Psoas muscle (tissue), 8 donors: ENCODE data around the gene MAN1A1. TPM values are rescaled to one million over a fixed set of nuclear protein-coding genes. Genes with fewer than 3 reads are reported as not detected.

Experiments
- ATAC-seq, 4 donors: fragments of 200-7000 bp; cut with Tn5 transposase; one replicate each; pipeline ENCODE4 v1.9.1; 2020; ENCODE audit warnings: moderate library complexity in 3 of 4, mild to moderate bottlenecking in 2 of 4
- DNase-seq, 2 donors: peaks; one replicate each; pipeline ENCODE4 v3.0.0-alpha.2; 2020
- H3K27ac ChIP-seq: fragments of 200-600 bp; one replicate; pipeline ENCODE4 v1.8.0; 2022
- H3K27me3 ChIP-seq, 3 donors: fragments of 200-600 bp in 1 of 3; one replicate each; pipeline versions ENCODE4 v1.6.1 to v1.8.0; 2013 to 2022; ENCODE audit warnings: low read length in 2 of 3, mild to moderate bottlenecking in 2 of 3, moderate library complexity in 1 of 3; ENCODE audit not compliant: insufficient read depth in 3 of 3
- H3K36me3 ChIP-seq, 2 donors: fragments of 200-600 bp in 1 of 2; one replicate each; pipeline versions ENCODE4 v1.6.1 to v1.8.0; 2013 to 2022; ENCODE audit warnings: low read depth in 1 of 2, mild to moderate bottlenecking in 1 of 2, moderate library complexity in 1 of 2; ENCODE audit not compliant: insufficient read depth in 1 of 2
- H3K4me1 ChIP-seq: fragments of 200-600 bp; one replicate; pipeline ENCODE4 v1.8.0; 2022
- H3K4me3 ChIP-seq: fragments of 200-600 bp; one replicate; pipeline ENCODE4 v1.8.0; 2022; ENCODE audit warnings: mild to moderate bottlenecking
- H3K9me3 ChIP-seq: fragments of 200-600 bp; one replicate; pipeline ENCODE4 v1.8.0; 2022
- WGBS, 3 donors: extraction: QIAGEN DNeasy Blood & Tissue Kit; methylation state at CpG; one replicate each; pipeline versions ENCODE4 v1.1.6 to v1.1.7; 2013; 5-methylcytosine and 5-hydroxymethylcytosine counted together
- intact Hi-C, 2 donors: fragments of 100-400 bp; cut with DNase I; formaldehyde crosslinking; loops; one replicate each; pipeline versions ENCODE4 v1.11.0 to v1.14.2; 2022
- polyA plus RNA-seq, 3 donors: library from polyadenylated mRNA; stranded (reverse); fragments of 200-250 nt; gene quantifications; one replicate each; pipeline ENCODE4 v1.2.3, GENCODE V29; 2013
- total RNA-seq, 4 donors: library from RNA; stranded (reverse); fragmentation: NEBNext Ultra II Directional in 2 of 4; extraction: Animal tissue kit (Norgen Biotek cat#: 25700) in 2 of 4; gene quantifications; one replicate each; pipeline versions ENCODE4 v1.2.1 to v1.2.4, GENCODE V29; 2021 to 2023
- TF ChIP-seq, protein P1 (sequence below): fragments of 200-600 bp; IDR thresholded peaks from one replicate; pipeline ENCODE4 v1.8.0; 2022; ENCODE audit warnings: antibody characterized with exemption
- donor health status: healthy with polysubstance abuse.
- donor health status: DM: no; HTN: no; CAD: no; lungs with moderate emphysema.
- donor health status: Bipolar disorder and iron deficiency.
- donor health status: healthy.
- donor health status: DM: yes; HTN: yes; CAD: no.
- donor health status: DM: no; HTN: no; CAD: no.
- donor health status: DM: no; HTN: no; CAD: no.
- donor health status: DM: yes; HTN: yes; CAD: no.

The MAN1A1 gene
- total and polyA plus RNA-seq, 7 donors: 3.7 to 14.6 (median 6.2) TPM

DNA sequence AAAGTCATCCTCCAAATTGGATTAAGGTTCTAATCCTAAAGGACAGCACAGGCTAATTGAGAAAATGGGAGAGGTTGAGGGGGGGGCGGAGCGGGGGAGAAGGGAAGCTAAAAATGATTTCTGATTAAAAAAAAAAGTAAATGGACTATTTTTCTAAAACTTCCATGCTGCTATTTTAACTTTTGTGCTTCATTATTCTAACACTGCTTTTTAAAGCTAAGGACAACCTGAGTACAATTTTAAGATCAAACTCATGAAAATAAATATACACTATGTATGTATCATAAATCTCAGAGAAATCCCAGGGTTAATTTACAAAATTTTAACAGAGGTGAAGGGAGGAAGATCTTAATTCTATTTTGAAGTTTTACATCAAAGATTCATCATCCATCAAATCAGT lies 4.4 kb downstream of the MAN1A1 start:
- no peaks in the 10 kb centered on the region for H3K9me3 ChIP-seq
- WGBS, 3 donors: 44 to 100% (median 98%) methylated on average over 1 to 2 of the region's 2 CpGs
- H3K4me1 ChIP-seq: no peaks in the 10 kb centered on the region
- H3K4me3 ChIP-seq: peak overlapping the region; percentile 16
- no peak for ATAC-seq
- no peaks in the 10 kb centered on the region for H3K36me3 ChIP-seq
- H3K27ac ChIP-seq: no peak overlapping the region
- intact Hi-C loops: no loop called here
- TF ChIP-seq, protein P1, sequence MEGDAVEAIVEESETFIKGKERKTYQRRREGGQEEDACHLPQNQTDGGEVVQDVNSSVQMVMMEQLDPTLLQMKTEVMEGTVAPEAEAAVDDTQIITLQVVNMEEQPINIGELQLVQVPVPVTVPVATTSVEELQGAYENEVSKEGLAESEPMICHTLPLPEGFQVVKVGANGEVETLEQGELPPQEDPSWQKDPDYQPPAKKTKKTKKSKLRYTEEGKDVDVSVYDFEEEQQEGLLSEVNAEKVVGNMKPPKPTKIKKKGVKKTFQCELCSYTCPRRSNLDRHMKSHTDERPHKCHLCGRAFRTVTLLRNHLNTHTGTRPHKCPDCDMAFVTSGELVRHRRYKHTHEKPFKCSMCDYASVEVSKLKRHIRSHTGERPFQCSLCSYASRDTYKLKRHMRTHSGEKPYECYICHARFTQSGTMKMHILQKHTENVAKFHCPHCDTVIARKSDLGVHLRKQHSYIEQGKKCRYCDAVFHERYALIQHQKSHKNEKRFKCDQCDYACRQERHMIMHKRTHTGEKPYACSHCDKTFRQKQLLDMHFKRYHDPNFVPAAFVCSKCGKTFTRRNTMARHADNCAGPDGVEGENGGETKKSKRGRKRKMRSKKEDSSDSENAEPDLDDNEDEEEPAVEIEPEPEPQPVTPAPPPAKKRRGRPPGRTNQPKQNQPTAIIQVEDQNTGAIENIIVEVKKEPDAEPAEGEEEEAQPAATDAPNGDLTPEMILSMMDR: no peak
- no peak for DNase-seq
- H3K27me3 ChIP-seq: peaks cover 0 to 22% (median 4%) of the 10 kb centered on the region in 3 donors

DNA sequence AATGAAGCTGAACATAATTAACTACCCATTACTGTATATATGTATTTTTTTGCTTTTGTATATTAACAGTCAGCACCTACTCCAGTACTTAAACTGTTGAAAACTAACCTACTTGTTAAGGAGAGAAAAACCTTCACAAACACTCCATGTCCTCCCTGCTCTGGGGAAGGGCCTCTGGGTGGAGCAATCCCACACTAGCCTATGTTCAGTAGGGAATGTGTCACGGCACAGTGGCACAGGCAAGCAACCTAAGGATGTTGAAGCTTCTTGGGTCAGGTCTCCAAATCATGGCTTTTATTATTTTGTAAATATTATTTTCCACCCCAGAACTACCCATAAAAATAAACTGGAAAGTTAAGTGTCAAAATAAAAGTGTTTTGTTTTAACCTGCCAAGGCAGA lies 5.3 kb downstream of the MAN1A1 start:
- H3K4me1 ChIP-seq: no peaks in the 10 kb centered on the region
- H3K27me3 ChIP-seq: peaks cover 0 to 14% (median 4%) of the 10 kb centered on the region in 3 donors
- H3K36me3 ChIP-seq: no peaks in the 10 kb centered on the region
- TF ChIP-seq, protein P1: no peak
- DNase-seq (no peak), ATAC-seq (no peak)
- 68 to 80% (median 69%) methylated on average over 1 of the region's 1 CpG for WGBS, 3 donors
- no peak overlapping the region for H3K27ac ChIP-seq
- no peaks in the 10 kb centered on the region for H3K9me3 ChIP-seq
- intact Hi-C loops: no loop called here
- peak overlapping the region; percentile 16 for H3K4me3 ChIP-seq

DNA sequence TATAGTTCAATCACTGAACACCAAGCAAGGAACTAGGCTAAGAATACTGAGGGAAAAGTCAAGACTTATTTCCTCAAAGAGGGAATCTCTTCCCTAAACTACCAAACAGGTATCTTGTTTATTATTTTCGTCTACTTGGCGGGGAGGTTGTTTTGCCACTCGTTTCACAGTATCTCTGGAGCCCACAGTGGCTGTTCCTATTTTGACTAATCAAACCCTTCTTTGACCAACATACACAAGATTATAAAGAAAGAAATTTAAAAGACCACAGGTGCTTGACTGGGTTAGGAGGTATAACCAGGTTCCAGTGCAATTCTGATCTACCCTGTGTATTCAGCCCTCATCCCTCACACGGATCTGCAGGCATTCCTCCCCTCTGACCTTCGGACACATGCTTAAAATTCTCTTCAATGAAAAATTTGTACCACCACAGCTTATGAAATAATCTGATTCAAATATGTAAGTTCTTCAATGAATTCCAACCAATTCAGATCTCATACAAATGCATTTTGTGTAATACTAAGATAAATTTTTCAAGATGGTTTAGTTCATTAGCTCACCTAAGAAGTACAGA lies 5.9 kb downstream of the MAN1A1 start:
- Histone ChIP-seq H3K4me3 (peak overlapping the region; percentile 16), H3K27me3 (peaks cover 0 to 7% (median 2%) of the 10 kb centered on the region in 3 donors), H3K27ac (no peak overlapping the region), H3K4me1 (no peaks in the 10 kb centered on the region), H3K9me3 (no peaks in the 10 kb centered on the region), H3K36me3 (no peaks in the 10 kb centered on the region)
- ATAC-seq (no peak), DNase-seq (no peak)
- intact Hi-C loops: no loop called here
- WGBS, 3 donors: 89 to 94% (median 91%) methylated on average over 5 of the region's 5 CpGs
- TF ChIP-seq, protein P1: no peak

DNA sequence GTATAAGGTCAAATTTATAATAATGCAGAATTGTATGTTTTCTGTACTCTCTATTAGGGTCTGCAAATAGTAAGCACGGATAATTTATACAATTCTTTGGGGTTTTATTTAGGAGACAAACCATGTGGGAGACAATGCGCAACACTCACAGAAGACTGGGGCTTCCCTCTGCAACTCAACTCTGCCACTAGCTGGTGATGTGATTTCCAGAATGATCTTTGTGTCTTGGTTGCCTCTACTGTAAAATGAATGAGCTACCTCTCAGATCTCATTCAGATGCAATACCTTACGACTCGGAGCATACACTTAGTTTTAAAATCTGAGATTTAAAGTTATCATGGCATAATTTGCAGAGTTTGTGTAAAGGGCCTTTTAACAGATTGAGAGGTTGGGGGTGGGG lies 6.4 kb downstream of the MAN1A1 start:
- Histone ChIP-seq H3K4me1 (no peaks in the 10 kb centered on the region), H3K27ac (no peak overlapping the region), H3K9me3 (no peaks in the 10 kb centered on the region), H3K4me3 (no peak overlapping the region), H3K27me3 (peaks cover 0 to 3% (median 2%) of the 10 kb centered on the region in 3 donors), H3K36me3 (no peaks in the 10 kb centered on the region)
- DNase-seq (no peak), ATAC-seq (no peak)
- intact Hi-C loops: no loop called here
- TF ChIP-seq, protein P1: no peak
- WGBS, 3 donors: 90 to 91% (median 91%) methylated on average over 4 of the region's 4 CpGs

DNA sequence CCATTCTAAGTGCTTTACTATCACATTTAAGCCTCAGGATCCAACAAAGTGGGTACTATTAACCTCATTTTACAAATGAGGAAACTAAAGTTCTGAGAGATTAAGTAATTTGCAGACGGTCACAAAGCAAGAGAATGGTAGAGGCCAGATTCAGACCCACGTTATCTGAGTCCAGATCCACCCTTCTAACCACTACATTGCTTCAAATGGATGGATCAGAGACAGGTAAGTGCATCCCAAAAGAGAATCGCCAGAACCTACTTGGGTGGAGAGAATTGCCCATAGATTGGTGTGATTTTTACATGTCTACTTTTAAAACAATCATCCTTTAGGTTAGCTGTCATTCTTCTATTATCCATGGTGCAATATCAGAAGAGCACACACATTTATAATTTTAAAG lies 7.1 kb downstream of the MAN1A1 start:
- H3K36me3 ChIP-seq: no peaks in the 10 kb centered on the region
- no peaks in the 10 kb centered on the region for H3K4me1 ChIP-seq
- WGBS, 3 donors: 84 to 89% (median 87%) methylated on average over 3 of the region's 3 CpGs
- ATAC-seq (no peak), DNase-seq (no peak)
- no peak overlapping the region for H3K4me3 ChIP-seq
- H3K27ac ChIP-seq: no peak overlapping the region
- intact Hi-C loops: no loop called here
- TF ChIP-seq, protein P1: no peak
- no peaks in the 10 kb centered on the region for H3K9me3 ChIP-seq
- H3K27me3 ChIP-seq: peaks cover 0 to 3% (median 2%) of the 10 kb centered on the region in 3 donors
